ENCODE data around the gene TBC1D22A.

DNA sequence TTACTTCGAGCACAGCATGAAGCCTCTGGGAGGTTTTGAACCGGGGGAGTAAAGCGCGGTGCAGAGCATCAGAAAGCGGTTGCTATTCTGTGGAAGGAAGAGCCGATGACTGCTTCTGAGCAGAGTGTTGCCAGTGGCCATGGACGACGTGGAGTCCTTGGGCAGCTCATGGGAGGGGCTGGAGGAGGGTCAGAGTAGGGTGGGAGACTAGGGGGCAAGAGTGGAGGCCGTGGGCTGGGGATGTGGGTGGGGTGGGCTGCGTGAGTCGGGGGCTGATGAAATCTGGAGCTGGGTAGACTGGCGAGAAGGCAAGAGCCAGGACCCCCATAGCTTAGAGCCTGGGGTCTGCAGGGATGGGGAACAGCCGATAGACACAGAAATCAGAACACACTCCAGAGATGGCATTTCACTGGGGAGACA is 40.2 kb downstream of the TBC1D22A start:
- TF ChIP-seq, protein P1, sequence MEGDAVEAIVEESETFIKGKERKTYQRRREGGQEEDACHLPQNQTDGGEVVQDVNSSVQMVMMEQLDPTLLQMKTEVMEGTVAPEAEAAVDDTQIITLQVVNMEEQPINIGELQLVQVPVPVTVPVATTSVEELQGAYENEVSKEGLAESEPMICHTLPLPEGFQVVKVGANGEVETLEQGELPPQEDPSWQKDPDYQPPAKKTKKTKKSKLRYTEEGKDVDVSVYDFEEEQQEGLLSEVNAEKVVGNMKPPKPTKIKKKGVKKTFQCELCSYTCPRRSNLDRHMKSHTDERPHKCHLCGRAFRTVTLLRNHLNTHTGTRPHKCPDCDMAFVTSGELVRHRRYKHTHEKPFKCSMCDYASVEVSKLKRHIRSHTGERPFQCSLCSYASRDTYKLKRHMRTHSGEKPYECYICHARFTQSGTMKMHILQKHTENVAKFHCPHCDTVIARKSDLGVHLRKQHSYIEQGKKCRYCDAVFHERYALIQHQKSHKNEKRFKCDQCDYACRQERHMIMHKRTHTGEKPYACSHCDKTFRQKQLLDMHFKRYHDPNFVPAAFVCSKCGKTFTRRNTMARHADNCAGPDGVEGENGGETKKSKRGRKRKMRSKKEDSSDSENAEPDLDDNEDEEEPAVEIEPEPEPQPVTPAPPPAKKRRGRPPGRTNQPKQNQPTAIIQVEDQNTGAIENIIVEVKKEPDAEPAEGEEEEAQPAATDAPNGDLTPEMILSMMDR (IDR thresholded peaks at IDR 0.05; ENCODE audit: poor library complexity) = no peak
- TF ChIP-seq EZH2 (IDR thresholded peaks at IDR 0.05; ENCODE audit: borderline replicate concordance) = no peak
- no peak for TF ChIP-seq EZH2phosphoT487 (IDR thresholded peaks at IDR 0.05; ENCODE audit: low read depth, severe bottlenecking, unreplicated experiment)
